Left ventricle myocardium superior (tissue), 1 donor: ENCODE results near the gene CCR8. TPM values are rescaled to one million over a fixed set of nuclear protein-coding genes. Genes with fewer than 3 reads are reported as not detected.

ENCODE experiments used
- ATAC-seq: fragments of 200-7000 bp; cut with Tn5 transposase; one replicate; pipeline ENCODE4 v1.9.1; 2020; ENCODE audit warnings: mild to moderate bottlenecking, moderate library complexity
- DNase-seq: peaks from one replicate; pipeline ENCODE4 v3.0.0-alpha.2; 2020
- intact Hi-C: fragments of 100-400 bp; cut with micrococcal nuclease; formaldehyde crosslinking; loops from one replicate; pipeline ENCODE4 v1.11.0; 2022
- total RNA-seq: library from RNA; stranded (reverse); fragmentation: NEBNext Ultra II Directional; extraction: Animal tissue kit (Norgen Biotek cat#: 25700); gene quantifications from one replicate; pipeline ENCODE4 v1.2.1, GENCODE V29; 2021
- donor health status: DM: no; HTN: yes; CAD: no; lungs with severe emphysema.

Gene CCR8
- total RNA-seq, 1 donor from 2014 or later, result not detected

DNA sequence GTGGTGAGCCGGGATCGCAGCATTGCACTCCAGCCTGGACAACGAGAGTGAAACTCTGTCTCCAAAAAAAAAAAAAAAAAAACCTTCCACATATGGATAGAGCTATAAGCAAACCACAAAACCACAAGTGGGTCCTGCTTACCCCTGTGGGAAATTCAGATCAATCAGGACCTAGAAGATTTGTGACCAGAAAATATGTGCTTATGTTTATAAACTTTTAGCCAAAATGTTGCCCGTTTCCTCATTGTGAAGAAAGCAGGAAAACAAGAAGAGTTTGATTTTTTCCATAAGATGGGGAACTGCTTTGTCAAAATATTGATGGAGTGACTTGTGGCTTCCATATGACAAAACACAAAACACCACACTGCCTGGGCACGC is 50.3 kb downstream of the CCR8 start:
- intact Hi-C loops, result no loop called here
- no peak for ATAC-seq
- no peak for DNase-seq

DNA sequence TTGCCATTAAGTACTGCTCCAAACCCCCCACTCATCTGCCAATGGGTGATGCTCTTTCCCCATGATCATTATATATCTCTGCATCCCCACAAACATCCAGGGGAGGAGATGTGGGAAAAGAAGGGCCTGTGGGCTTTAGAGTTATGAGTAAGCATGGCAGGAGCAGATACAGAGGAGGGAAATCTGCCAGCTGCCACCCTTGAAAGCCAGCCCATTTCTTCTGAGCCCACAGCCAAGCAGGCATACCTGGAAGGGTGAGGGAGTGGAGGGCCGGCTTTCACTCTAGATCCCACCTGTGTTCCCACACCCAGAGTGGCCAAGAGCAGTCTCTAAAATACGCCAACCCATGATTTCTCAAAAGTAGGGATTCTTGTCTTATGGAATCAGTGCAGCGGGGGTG is 51.9 kb downstream of the CCR8 start:
- DNase-seq, result no peak
- ATAC-seq, result no peak
- intact Hi-C loops, result no loop called here

Other genes with a start within 250 kb of the CCR8 start
- gene GORASP1, start 222.1 kb upstream of the CCR8 start, total RNA-seq, result 50.6 TPM
- 1.1 TPM for gene TTC21A, start 222.0 kb upstream of the CCR8 start, total RNA-seq
- 11.2 TPM for gene CSRNP1, start 176.1 kb upstream of the CCR8 start, total RNA-seq
- gene XIRP1, start 137.1 kb upstream of the CCR8 start, total RNA-seq, result 263 TPM
- gene CX3CR1, start 49.7 kb upstream of the CCR8 start, total RNA-seq, result 1.7 TPM
- gene SLC25A38, start 53.7 kb downstream of the CCR8 start, total RNA-seq, result 15.4 TPM
- 372 TPM for gene RPSA, start 77.0 kb downstream of the CCR8 start, total RNA-seq
- gene MOBP, start 138.0 kb downstream of the CCR8 start, total RNA-seq, result not detected